ENCODE measurements around the gene TNS4. TPM values are rescaled to one million over a fixed set of nuclear protein-coding genes. Genes with fewer than 3 reads are reported as not detected.

The TNS4 gene
- total and polyA plus RNA-seq, 2 donors (not counting 1 experiment from before 2014, with no cell fraction given): not detected

- no peak for TF ChIP-seq EZH2 (IDR thresholded peaks at IDR 0.05; ENCODE audit: borderline replicate concordance, insufficient read depth, low read depth, low read length, poor library complexity, severe bottlenecking)
- TF ChIP-seq, protein P1, sequence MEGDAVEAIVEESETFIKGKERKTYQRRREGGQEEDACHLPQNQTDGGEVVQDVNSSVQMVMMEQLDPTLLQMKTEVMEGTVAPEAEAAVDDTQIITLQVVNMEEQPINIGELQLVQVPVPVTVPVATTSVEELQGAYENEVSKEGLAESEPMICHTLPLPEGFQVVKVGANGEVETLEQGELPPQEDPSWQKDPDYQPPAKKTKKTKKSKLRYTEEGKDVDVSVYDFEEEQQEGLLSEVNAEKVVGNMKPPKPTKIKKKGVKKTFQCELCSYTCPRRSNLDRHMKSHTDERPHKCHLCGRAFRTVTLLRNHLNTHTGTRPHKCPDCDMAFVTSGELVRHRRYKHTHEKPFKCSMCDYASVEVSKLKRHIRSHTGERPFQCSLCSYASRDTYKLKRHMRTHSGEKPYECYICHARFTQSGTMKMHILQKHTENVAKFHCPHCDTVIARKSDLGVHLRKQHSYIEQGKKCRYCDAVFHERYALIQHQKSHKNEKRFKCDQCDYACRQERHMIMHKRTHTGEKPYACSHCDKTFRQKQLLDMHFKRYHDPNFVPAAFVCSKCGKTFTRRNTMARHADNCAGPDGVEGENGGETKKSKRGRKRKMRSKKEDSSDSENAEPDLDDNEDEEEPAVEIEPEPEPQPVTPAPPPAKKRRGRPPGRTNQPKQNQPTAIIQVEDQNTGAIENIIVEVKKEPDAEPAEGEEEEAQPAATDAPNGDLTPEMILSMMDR (IDR thresholded peaks at IDR 0.05): no peak
Observed at GRCh38 chr17:40530531-40530994, 29.1 kb upstream of the TNS4 start.

DNA sequence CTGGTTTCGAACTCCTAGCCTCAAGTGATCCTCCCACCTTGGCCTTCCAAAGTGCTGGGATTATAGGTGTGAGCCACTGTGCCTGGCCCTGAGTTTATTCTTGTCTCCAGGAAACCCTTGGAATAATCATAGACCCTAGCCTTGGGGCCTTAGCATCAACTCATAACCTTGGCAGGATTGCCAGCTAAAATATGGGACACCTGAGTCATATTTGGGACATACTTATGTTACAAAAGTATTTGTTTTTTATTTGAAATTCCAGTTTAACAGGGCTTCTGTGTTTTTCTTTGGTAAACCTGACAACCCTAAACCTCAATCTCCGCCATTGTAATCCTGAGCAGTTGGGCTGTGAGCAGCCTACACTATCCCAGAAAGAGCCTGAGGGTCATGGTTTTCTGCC is 28.6 kb upstream of the TNS4 start:
- intact Hi-C loops (cut with micrococcal nuclease): loop anchor here (2.0 kb wide), 1 partner anchor 49 kb away; no protein-coding TSS in a partner anchor
- H3K4me1 Mint-ChIP-seq: peaks cover 49% of the 10 kb centered on the region
- peak overlapping the region; percentile 87 for H3K27ac Mint-ChIP-seq

More at GRCh38 chr17:40530531-40530994, 29.1 kb upstream of the TNS4 start:
- POLR2A ChIA-PET: interaction anchor here (0.8 to 1.0 kb wide), 2 partner anchors 13 to 14 kb away, joined by 3 to 4 read pairs; no protein-coding TSS in a partner anchor
- no peaks in the 10 kb centered on the region for H3K79me2 ChIP-seq (ENCODE audit: control insufficient read depth, insufficient read depth, low read length)
- no peaks in the 10 kb centered on the region for H3K36me3 ChIP-seq (replicated peaks in 1 of 2; ENCODE audit: control extremely low read depth in 1 of 2, control insufficient read depth in 1 of 2, extremely low read depth in 1 of 2, insufficient read depth in 2 of 2, low read length in 1 of 2)
- ATAC-seq (ENCODE audit: low read depth): no peak
- no peaks in the 10 kb centered on the region for H4K20me1 ChIP-seq (ENCODE audit: control insufficient read depth, insufficient read depth, low read length, poor library complexity, severe bottlenecking)
- WGBS (ENCODE audit: insufficient coverage): 98% methylated on average over 5 of the region's 5 CpGs
- DNase-seq: no peak
- CTCF ChIA-PET: interaction anchor here (3.2 to 15.0 kb wide), 10 partner anchors 12 to 227 kb away, joined by 16 to 329 read pairs (median 56); partner anchors contain the start of genes GJD3, IGFBP4 and TOP2A
- peaks cover 45 to 48% of the 10 kb centered on the region in 2 donors for H3K4me1 ChIP-seq (ENCODE audit: control insufficient read depth in 2 of 2, insufficient read depth in 2 of 2, low read length in 2 of 2)
- peaks cover 0 to 1% (median 0%) of the 10 kb centered on the region in 3 donors for H3K9me3 ChIP-seq (ENCODE audit: control extremely low read depth in 1 of 3, control insufficient read depth in 2 of 3, insufficient read depth in 1 of 3, low read length in 2 of 3)
- peak overlapping the region; percentile 35 for H2AFZ ChIP-seq (ENCODE audit: insufficient read depth, low read depth, low read length, poor library complexity, severe bottlenecking)
- H3K27me3 ChIP-seq (replicated peaks in 1 of 4; ENCODE audit: control extremely low read depth in 1 of 4, control insufficient read depth in 3 of 4, insufficient read depth in 4 of 4, low read length in 3 of 4): no peaks in the 10 kb centered on the region
- intact Hi-C loops (cut with micrococcal nuclease): loop anchor here (2.0 kb wide), 1 partner anchor 50 kb away; no protein-coding TSS in a partner anchor
- peak overlapping the region; percentile 87 for H3K27ac Mint-ChIP-seq
- peak overlapping the region; percentile 72 to 80 for H3K27ac ChIP-seq (ENCODE audit: low read length in 2 of 2)
- H3K4me1 Mint-ChIP-seq: peaks cover 54% of the 10 kb centered on the region
- H3K4me3 ChIP-seq (ENCODE audit: control extremely low read depth in 1 of 5, extremely low read depth in 1 of 5, insufficient read depth in 1 of 5, low read depth in 2 of 5, low read length in 4 of 5): no peak overlapping the region
- peak overlapping the region; percentile 69 for H3K4me3 Mint-ChIP-seq
- H3K27me3 Mint-ChIP-seq: no peaks in the 10 kb centered on the region
- peak overlapping the region; percentile 63 for H3K4me2 ChIP-seq (replicated peaks; ENCODE audit: low read depth, low read length, poor library complexity, severe bottlenecking)
- no peak overlapping the region for H3K9ac ChIP-seq (ENCODE audit: low read length)
- no peaks in the 10 kb centered on the region for H3K9me3 Mint-ChIP-seq (ENCODE audit: insufficient read depth)

More for the DNA sequence above, 28.6 kb upstream of the TNS4 start:
- Histone ChIP-seq H3K4me3 (ENCODE audit: control extremely low read depth in 1 of 5, extremely low read depth in 1 of 5, insufficient read depth in 1 of 5, low read depth in 2 of 5, low read length in 4 of 5) (no peak overlapping the region), H3K36me3 (replicated peaks in 1 of 2; ENCODE audit: control extremely low read depth in 1 of 2, control insufficient read depth in 1 of 2, extremely low read depth in 1 of 2, insufficient read depth in 2 of 2, low read length in 1 of 2) (no peaks in the 10 kb centered on the region), H3K27me3 (replicated peaks in 1 of 4; ENCODE audit: control extremely low read depth in 1 of 4, control insufficient read depth in 3 of 4, insufficient read depth in 4 of 4, low read length in 3 of 4) (no peaks in the 10 kb centered on the region), H4K20me1 (ENCODE audit: control insufficient read depth, insufficient read depth, low read length, poor library complexity, severe bottlenecking) (no peaks in the 10 kb centered on the region), H3K9ac (ENCODE audit: low read length) (no peak overlapping the region), H3K79me2 (ENCODE audit: control insufficient read depth, insufficient read depth, low read length) (no peaks in the 10 kb centered on the region), H3K27ac (ENCODE audit: low read length in 2 of 2) (no peak overlapping the region), H3K4me2 (replicated peaks; ENCODE audit: low read depth, low read length, poor library complexity, severe bottlenecking) (no peak overlapping the region), H2AFZ (ENCODE audit: insufficient read depth, low read depth, low read length, poor library complexity, severe bottlenecking) (no peak overlapping the region), H3K9me3 (ENCODE audit: control extremely low read depth in 1 of 3, control insufficient read depth in 2 of 3, insufficient read depth in 1 of 3, low read length in 2 of 3) (peaks cover 0 to 6% (median 0%) of the 10 kb centered on the region in 3 donors), H3K4me1 (ENCODE audit: control insufficient read depth in 2 of 2, insufficient read depth in 2 of 2, low read length in 2 of 2) (peaks cover 45 to 48% of the 10 kb centered on the region in 2 donors)
- DNase-seq: no peak
- ATAC-seq (ENCODE audit: low read depth): no peak
- WGBS (ENCODE audit: insufficient coverage): 100% methylated on average over 1 of the region's 2 CpGs
- CTCF ChIA-PET: interaction anchor here (4.0 to 15.0 kb wide), 6 partner anchors 11 to 226 kb away, joined by 38 to 329 read pairs (median 73); partner anchors contain the start of gene IGFBP4
- no peak overlapping the region for H3K4me3 Mint-ChIP-seq
- TF ChIP-seq, protein P1 (IDR thresholded peaks at IDR 0.05): no peak
- TF ChIP-seq EZH2 (IDR thresholded peaks at IDR 0.05; ENCODE audit: borderline replicate concordance, insufficient read depth, low read depth, low read length, poor library complexity, severe bottlenecking): no peak
- H3K27me3 Mint-ChIP-seq: no peaks in the 10 kb centered on the region
- POLR2A ChIA-PET: interaction anchor here (1.0 kb wide), 1 partner anchor 14 kb away, joined by 3 read pairs; no protein-coding TSS in a partner anchor
- peaks cover 3% of the 10 kb centered on the region for H3K9me3 Mint-ChIP-seq (ENCODE audit: insufficient read depth)

Data from B cell (primary cell).